ENCODE measurements around the gene SLC19A2.
"Not testable (repeated sequence)": the region's sequence is repeated elsewhere in the genome, so short reads cannot be mapped to it uniquely, and the experiment has no call there.

SLC19A2 gene

GRCh38 chr1:169508432-169509338, 22.9 kb upstream of the SLC19A2 start:
- no peaks in the 10 kb centered on the region for H3K9me3 ChIP-seq (ENCODE audit: control insufficient read depth, insufficient read depth, low read length)

DNA sequence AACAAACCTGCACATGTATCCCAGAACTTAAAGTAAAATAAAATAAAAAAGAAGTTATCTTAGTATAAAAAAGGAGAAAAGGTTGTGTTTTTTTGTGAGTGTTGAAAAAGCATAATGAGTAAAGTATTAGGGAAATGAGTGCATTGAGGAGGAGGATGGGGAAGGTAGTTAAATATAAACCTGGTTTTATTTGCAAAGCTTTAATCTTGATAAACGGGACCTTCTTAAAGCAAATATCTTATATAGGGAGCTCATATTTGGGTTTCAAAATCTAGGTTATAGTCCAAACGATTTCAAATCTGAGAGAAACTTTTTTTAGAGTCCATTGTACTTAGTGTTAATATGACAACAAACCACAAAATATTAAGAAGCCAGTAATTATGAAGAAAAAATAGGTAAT, 21.7 kb upstream of the SLC19A2 start:
- no peak overlapping the region for H3K9ac ChIP-seq (ENCODE audit: low read depth, low read length)
- no peaks in the 10 kb centered on the region for H3K27me3 ChIP-seq (ENCODE audit: control insufficient read depth, insufficient read depth, low read length)
- no peak overlapping the region for H3K27ac ChIP-seq (ENCODE audit: low read depth, low read length)

More at GRCh38 chr1:169508432-169509338, 22.9 kb upstream of the SLC19A2 start:
- Histone ChIP-seq H3K4me3 (ENCODE audit: low read depth, low read length) (no peak overlapping the region), H3K9ac (ENCODE audit: low read depth, low read length) (no peak overlapping the region), H3K36me3 (ENCODE audit: control insufficient read depth, insufficient read depth, low read length) (no peaks in the 10 kb centered on the region), H3K27me3 (ENCODE audit: control insufficient read depth, insufficient read depth, low read length) (no peaks in the 10 kb centered on the region), H3K4me1 (ENCODE audit: control insufficient read depth, insufficient read depth, low read length) (peaks cover 4% of the 10 kb centered on the region; the same call in 1 of the 2 replicates), H3K27ac (ENCODE audit: low read depth, low read length) (no peak overlapping the region)

DNA sequence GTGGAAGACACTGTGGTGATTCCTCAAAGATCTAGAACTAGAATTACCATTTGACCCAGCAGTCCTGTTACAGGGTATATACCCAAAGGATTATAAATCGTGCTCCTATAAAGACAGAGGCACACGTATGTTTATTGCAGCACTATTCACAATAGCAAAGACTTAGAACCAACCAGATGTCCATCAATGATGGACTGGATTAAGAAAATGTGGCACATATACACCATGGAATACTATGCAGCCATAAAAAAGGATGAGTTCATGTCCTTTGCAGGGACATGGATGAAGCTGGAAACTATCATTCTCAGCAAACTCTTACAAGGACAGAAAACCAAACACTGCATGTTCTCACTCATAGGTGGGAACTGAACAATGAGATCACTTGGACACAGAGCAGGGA, 17.9 kb upstream of the SLC19A2 start:
- H3K9ac ChIP-seq (ENCODE audit: low read depth, low read length); H3K36me3 ChIP-seq (ENCODE audit: control insufficient read depth, insufficient read depth, low read length); H3K27me3 ChIP-seq (ENCODE audit: control insufficient read depth, insufficient read depth, low read length); H3K4me1 ChIP-seq (ENCODE audit: control insufficient read depth, insufficient read depth, low read length); H3K27ac ChIP-seq (ENCODE audit: low read depth, low read length); H3K9me3 ChIP-seq (ENCODE audit: control insufficient read depth, insufficient read depth, low read length); H3K4me3 ChIP-seq (ENCODE audit: low read depth, low read length): not testable (repeated sequence)

More for the DNA sequence above, 21.7 kb upstream of the SLC19A2 start:
- Histone ChIP-seq H3K36me3 (ENCODE audit: control insufficient read depth, insufficient read depth, low read length) (no peaks in the 10 kb centered on the region), H3K4me1 (ENCODE audit: control insufficient read depth, insufficient read depth, low read length) (peaks cover under 1% of the 10 kb centered on the region; the same call in 1 of the 2 replicates), H3K9me3 (ENCODE audit: control insufficient read depth, insufficient read depth, low read length) (no peaks in the 10 kb centered on the region), H3K4me3 (ENCODE audit: low read depth, low read length) (no peak overlapping the region)

GRCh38 chr1:169499807-169500206, 14.1 kb upstream of the SLC19A2 start:
- Histone ChIP-seq H3K27ac (ENCODE audit: low read depth, low read length) (no peak overlapping the region), H3K4me1 (ENCODE audit: control insufficient read depth, insufficient read depth, low read length) (no peaks in the 10 kb centered on the region), H3K9ac (ENCODE audit: low read depth, low read length) (no peak overlapping the region), H3K27me3 (ENCODE audit: control insufficient read depth, insufficient read depth, low read length) (no peaks in the 10 kb centered on the region), H3K9me3 (ENCODE audit: control insufficient read depth, insufficient read depth, low read length) (no peaks in the 10 kb centered on the region), H3K4me3 (ENCODE audit: low read depth, low read length) (no peak overlapping the region), H3K36me3 (ENCODE audit: control insufficient read depth, insufficient read depth, low read length) (no peaks in the 10 kb centered on the region)

- H3K27me3 ChIP-seq (ENCODE audit: control insufficient read depth, insufficient read depth, low read length): no peaks in the 10 kb centered on the region
- no peaks in the 10 kb centered on the region for H3K4me1 ChIP-seq (ENCODE audit: control insufficient read depth, insufficient read depth, low read length)
- no peak overlapping the region for H3K4me3 ChIP-seq (ENCODE audit: low read depth, low read length)
- no peak overlapping the region for H3K27ac ChIP-seq (ENCODE audit: low read depth, low read length)
- H3K9ac ChIP-seq (ENCODE audit: low read depth, low read length): no peak overlapping the region
- H3K9me3 ChIP-seq (ENCODE audit: control insufficient read depth, insufficient read depth, low read length): no peaks in the 10 kb centered on the region
- H3K36me3 ChIP-seq (ENCODE audit: control insufficient read depth, insufficient read depth, low read length): no peaks in the 10 kb centered on the region
Measured at GRCh38 chr1:169497317-169497716, 11.6 kb upstream of the SLC19A2 start.

DNA sequence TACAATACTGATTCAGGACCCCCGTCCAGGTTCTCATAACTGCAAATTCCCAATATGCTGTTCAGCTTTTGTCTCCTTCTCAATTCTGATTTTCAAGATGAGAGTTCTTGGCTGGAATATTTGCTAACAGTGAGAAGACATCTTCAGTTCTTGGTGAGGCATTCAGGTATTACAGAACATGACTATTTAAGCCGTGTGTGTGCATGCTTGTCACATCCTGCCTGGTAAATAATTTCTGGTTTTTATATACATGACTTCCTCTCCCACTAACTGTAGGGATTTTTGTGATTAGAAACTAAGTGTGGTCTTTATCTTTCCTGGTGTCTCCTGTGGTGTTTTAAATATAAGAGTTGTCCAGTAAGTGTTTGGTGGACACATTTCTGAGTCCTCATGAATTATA, 10.2 kb upstream of the SLC19A2 start:
- Histone ChIP-seq H3K27me3 (ENCODE audit: control insufficient read depth, insufficient read depth, low read length) (no peaks in the 10 kb centered on the region), H3K9ac (ENCODE audit: low read depth, low read length) (no peak overlapping the region), H3K27ac (ENCODE audit: low read depth, low read length) (no peak overlapping the region), H3K4me3 (ENCODE audit: low read depth, low read length) (no peak overlapping the region), H3K9me3 (ENCODE audit: control insufficient read depth, insufficient read depth, low read length) (no peaks in the 10 kb centered on the region), H3K36me3 (ENCODE audit: control insufficient read depth, insufficient read depth, low read length) (no peaks in the 10 kb centered on the region), H3K4me1 (ENCODE audit: control insufficient read depth, insufficient read depth, low read length) (no peaks in the 10 kb centered on the region)

DNA sequence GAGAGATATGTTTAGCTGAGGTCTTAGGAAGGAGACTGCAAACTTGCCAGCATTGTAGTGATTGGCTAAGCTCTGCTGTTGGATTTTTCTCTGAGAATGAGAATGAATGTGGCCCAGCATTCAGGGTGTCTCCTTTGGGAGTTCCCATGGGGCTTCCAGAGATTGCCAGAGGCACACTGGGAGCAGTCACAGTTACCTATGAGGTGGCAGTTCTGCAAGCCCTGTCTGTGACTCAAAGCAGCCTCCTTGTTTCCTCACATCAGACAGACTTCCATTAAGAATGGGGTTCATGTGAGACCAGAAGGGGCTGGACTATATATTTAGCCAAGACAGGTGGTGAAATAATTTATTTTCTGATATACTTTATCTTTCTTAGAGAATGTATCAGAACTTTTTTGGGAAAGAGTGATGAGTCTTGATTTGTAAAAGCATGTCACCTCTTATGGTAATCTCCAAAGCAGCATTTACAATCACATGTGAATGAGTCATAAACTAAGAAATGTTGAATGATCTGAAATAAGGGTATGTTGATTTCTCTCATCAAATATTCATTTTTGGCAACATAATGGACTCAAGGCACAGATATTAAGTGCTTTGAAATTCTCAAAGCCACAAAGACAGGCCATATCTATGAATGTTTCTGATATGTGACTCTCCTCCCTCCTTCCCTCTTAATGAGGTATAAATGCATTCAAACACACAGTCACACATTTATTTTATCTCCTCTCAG, 9.5 kb upstream of the SLC19A2 start:
- no peaks in the 10 kb centered on the region for H3K27me3 ChIP-seq (ENCODE audit: control insufficient read depth, insufficient read depth, low read length)
- H3K9me3 ChIP-seq (ENCODE audit: control insufficient read depth, insufficient read depth, low read length): no peaks in the 10 kb centered on the region
- H3K4me3 ChIP-seq (ENCODE audit: low read depth, low read length): no peak overlapping the region
- no peaks in the 10 kb centered on the region for H3K4me1 ChIP-seq (ENCODE audit: control insufficient read depth, insufficient read depth, low read length)
- H3K27ac ChIP-seq (ENCODE audit: low read depth, low read length): no peak overlapping the region
- H3K9ac ChIP-seq (ENCODE audit: low read depth, low read length): no peak overlapping the region
- H3K36me3 ChIP-seq (ENCODE audit: control insufficient read depth, insufficient read depth, low read length): no peaks in the 10 kb centered on the region

DNA sequence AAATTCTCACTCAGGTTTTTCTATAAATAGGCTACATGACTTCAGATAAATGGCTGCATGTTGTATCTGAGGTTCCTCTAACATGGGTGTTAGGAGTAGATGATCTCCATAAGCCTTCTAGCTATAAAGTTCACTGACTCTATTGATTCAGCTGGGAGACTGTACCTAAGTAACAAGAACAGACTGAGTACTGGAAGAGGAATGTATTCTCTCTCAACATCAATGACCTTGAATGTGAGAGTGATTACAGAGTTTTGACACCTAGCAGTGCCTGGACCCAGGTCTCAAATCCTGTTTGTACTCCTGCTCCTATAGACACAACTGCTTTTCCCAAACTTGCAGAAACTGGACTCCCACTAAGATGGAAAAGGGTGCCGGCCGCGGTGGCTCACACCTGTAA, 8.6 kb upstream of the SLC19A2 start:
- no peaks in the 10 kb centered on the region for H3K9me3 ChIP-seq (ENCODE audit: control insufficient read depth, insufficient read depth, low read length)
- no peak overlapping the region for H3K4me3 ChIP-seq (ENCODE audit: low read depth, low read length)
- no peaks in the 10 kb centered on the region for H3K4me1 ChIP-seq (ENCODE audit: control insufficient read depth, insufficient read depth, low read length)
- no peak overlapping the region for H3K27ac ChIP-seq (ENCODE audit: low read depth, low read length)
- no peaks in the 10 kb centered on the region for H3K27me3 ChIP-seq (ENCODE audit: control insufficient read depth, insufficient read depth, low read length)
- H3K9ac ChIP-seq (ENCODE audit: low read depth, low read length): no peak overlapping the region
- no peaks in the 10 kb centered on the region for H3K36me3 ChIP-seq (ENCODE audit: control insufficient read depth, insufficient read depth, low read length)

DNA sequence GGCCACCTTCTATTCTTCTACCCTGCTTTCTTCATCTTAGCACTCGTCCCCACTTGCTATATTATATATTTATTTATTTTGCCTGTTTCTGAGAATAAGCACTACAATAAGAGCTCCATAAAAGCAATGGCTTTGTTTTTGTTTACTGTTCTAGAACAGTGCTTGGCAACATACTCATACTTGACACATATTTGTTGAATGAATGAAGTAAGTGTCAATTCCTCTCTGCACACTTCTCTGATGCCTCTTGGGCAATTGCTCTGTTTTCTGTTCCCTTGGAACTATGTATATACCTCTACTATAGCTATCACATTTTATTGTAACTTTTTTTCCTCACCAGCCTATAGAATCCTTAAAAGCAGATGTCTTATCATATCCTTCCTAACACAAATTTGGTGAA, 7.5 kb upstream of the SLC19A2 start:
- Histone ChIP-seq H3K27ac (ENCODE audit: low read depth, low read length) (no peak overlapping the region), H3K4me3 (ENCODE audit: low read depth, low read length) (no peak overlapping the region), H3K9ac (ENCODE audit: low read depth, low read length) (no peak overlapping the region), H3K36me3 (ENCODE audit: control insufficient read depth, insufficient read depth, low read length) (no peaks in the 10 kb centered on the region), H3K4me1 (ENCODE audit: control insufficient read depth, insufficient read depth, low read length) (0 out of 2 replicates have a peak, but pooled peaks cover 3% of the 10 kb centered on the region), H3K9me3 (ENCODE audit: control insufficient read depth, insufficient read depth, low read length) (no peaks in the 10 kb centered on the region), H3K27me3 (ENCODE audit: control insufficient read depth, insufficient read depth, low read length) (no peaks in the 10 kb centered on the region)

DNA sequence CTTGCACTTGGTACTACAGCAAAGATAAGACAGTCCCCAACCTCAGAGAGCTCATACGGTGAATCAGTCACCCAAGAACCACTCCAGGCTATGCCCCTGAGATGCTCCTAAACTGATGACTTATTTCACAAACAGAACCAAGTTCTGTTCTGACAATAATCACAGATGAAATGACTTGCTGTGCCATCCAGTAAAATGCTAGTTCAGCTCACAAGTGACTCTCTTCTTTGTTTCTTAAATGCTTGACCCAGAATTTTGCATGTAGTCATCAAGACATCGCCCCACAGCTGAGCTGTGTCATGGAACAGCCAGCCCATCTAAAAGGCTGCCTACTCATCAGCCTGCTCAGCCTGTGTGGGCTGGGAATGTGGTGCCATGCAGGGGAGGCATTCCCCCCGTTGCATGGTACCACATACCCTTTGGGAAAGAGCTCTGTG, 6.1 kb upstream of the SLC19A2 start:
- H3K27ac ChIP-seq (ENCODE audit: low read depth, low read length): no peak overlapping the region
- no peak overlapping the region for H3K9ac ChIP-seq (ENCODE audit: low read depth, low read length)
- no peaks in the 10 kb centered on the region for H3K9me3 ChIP-seq (ENCODE audit: control insufficient read depth, insufficient read depth, low read length)
- H3K4me1 ChIP-seq (ENCODE audit: control insufficient read depth, insufficient read depth, low read length): peaks cover 15% of the 10 kb centered on the region
- H3K4me3 ChIP-seq (ENCODE audit: low read depth, low read length): no peak overlapping the region
- H3K27me3 ChIP-seq (ENCODE audit: control insufficient read depth, insufficient read depth, low read length): no peaks in the 10 kb centered on the region
- H3K36me3 ChIP-seq (ENCODE audit: control insufficient read depth, insufficient read depth, low read length): no peaks in the 10 kb centered on the region

GRCh38 chr1:169488157-169488556, 2.4 kb upstream of the SLC19A2 start:
- Histone ChIP-seq H3K27ac (ENCODE audit: low read depth, low read length) (no peak overlapping the region), H3K9me3 (ENCODE audit: control insufficient read depth, insufficient read depth, low read length) (no peaks in the 10 kb centered on the region), H3K4me1 (ENCODE audit: control insufficient read depth, insufficient read depth, low read length) (peaks cover 39% of the 10 kb centered on the region), H3K27me3 (ENCODE audit: control insufficient read depth, insufficient read depth, low read length) (no peaks in the 10 kb centered on the region), H3K36me3 (ENCODE audit: control insufficient read depth, insufficient read depth, low read length) (no peaks in the 10 kb centered on the region), H3K9ac (ENCODE audit: low read depth, low read length) (no peak overlapping the region), H3K4me3 (ENCODE audit: low read depth, low read length) (no peak overlapping the region)

Data from HUES48 (cell line).